Activated CD4-positive, alpha-beta memory T cell treated with anti-CD3 and anti-CD28 coated beads for 36 hours (primary cell): Measurements from ENCODE around the gene BIRC6. TPM values are rescaled to one million over a fixed set of nuclear protein-coding genes. Genes with fewer than 3 reads are reported as not detected.

Experiments used
- CTCF ChIA-PET: fragments of 350-600 bp; sonication (Branson Sonifier 250); formaldehyde crosslinking; loops from one replicate; lab custom pipeline; 2021; ENCODE audit warnings: antibody characterized with exemption, inconsistent platforms; lab: Charles Lee
- POLR2A ChIA-PET: fragments of 350-600 bp; sonication (Branson Sonifier 250); formaldehyde crosslinking; loops from one replicate; lab custom pipeline; 2021; ENCODE audit warnings: antibody characterized with exemption; lab: Charles Lee
- DNase-seq: peaks from one replicate; pipeline ENCODE4 v3.0.0-alpha.2; 2020
- H3K27ac Mint-ChIP-seq: one replicate; pipeline ENCODE4 v1.8.0; 2021; ENCODE audit warnings: mixed read lengths
- H3K27me3 Mint-ChIP-seq: one replicate; pipeline ENCODE4 v1.8.0; 2021; ENCODE audit warnings: mixed read lengths
- H3K36me3 Mint-ChIP-seq: one replicate; pipeline ENCODE4 v1.8.0; 2021; ENCODE audit warnings: mixed read lengths
- H3K4me1 Mint-ChIP-seq: one replicate; pipeline ENCODE4 v1.8.0; 2021; ENCODE audit warnings: low read depth, mixed read lengths
- H3K4me3 Mint-ChIP-seq: one replicate; pipeline ENCODE4 v1.8.0; 2021; ENCODE audit warnings: mild to moderate bottlenecking, mixed read lengths
- H3K9me3 Mint-ChIP-seq: one replicate; pipeline ENCODE4 v1.8.0; 2021; ENCODE audit warnings: mixed read lengths
- intact Hi-C: fragments of 100-400 bp; cut with micrococcal nuclease; formaldehyde crosslinking; loops from one replicate; pipeline ENCODE4 v1.15.1; 2023
- total RNA-seq, 2 experiments: library from RNA; stranded (reverse); gene quantifications; one replicate each; pipeline ENCODE4 v1.2.3, GENCODE V29; 2021

The BIRC6 gene
- total RNA-seq, 2 experiments from 2014 or later, result 58.2 to 62.4 TPM

- no peak for DNase-seq
- Mint-ChIP-seq H3K27me3 (no peaks in the 10 kb centered on the region), H3K27ac (no peak overlapping the region), H3K4me3 (no peak overlapping the region), H3K36me3 (peaks cover 21% of the 10 kb centered on the region), H3K4me1 (peaks cover 52% of the 10 kb centered on the region), H3K9me3 (no peaks in the 10 kb centered on the region)
- POLR2A ChIA-PET, result no interaction called here
- CTCF ChIA-PET, result no interaction called here
- intact Hi-C loops, result no loop called here
Measured at GRCh38 chr2:32424739-32425138, 67.9 kb downstream of the BIRC6 start.

DNA sequence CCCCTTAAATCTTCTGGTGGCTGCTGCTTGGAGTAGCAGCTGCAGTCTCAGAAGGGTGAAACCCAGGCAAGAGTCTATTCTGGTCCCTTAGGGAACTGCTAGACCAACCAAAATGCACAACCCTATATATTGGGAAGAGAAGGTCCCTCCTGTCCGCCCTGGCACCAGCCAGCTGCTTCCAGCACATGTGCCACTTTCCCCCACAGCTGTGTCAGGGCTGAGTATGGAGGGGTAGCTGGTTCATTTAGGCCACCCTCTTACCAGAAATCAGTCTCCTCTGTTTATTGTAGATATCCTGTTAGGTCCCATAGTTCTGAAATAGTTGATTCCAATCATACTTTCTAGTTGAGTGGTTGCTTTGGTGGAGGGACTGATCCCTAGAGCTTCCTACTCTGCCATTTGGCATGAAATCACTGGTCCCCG is 68.9 kb downstream of the BIRC6 start:
- no peak overlapping the region for H3K4me3 Mint-ChIP-seq
- peaks cover 23% of the 10 kb centered on the region for H3K36me3 Mint-ChIP-seq
- CTCF ChIA-PET, result no interaction called here
- peaks cover 51% of the 10 kb centered on the region for H3K4me1 Mint-ChIP-seq
- POLR2A ChIA-PET, result no interaction called here
- intact Hi-C loops, result no loop called here
- no peaks in the 10 kb centered on the region for H3K9me3 Mint-ChIP-seq
- DNase-seq, result peak; percentile 14
- H3K27me3 Mint-ChIP-seq, result no peaks in the 10 kb centered on the region
- peak overlapping the region; percentile 57 for H3K27ac Mint-ChIP-seq

DNA sequence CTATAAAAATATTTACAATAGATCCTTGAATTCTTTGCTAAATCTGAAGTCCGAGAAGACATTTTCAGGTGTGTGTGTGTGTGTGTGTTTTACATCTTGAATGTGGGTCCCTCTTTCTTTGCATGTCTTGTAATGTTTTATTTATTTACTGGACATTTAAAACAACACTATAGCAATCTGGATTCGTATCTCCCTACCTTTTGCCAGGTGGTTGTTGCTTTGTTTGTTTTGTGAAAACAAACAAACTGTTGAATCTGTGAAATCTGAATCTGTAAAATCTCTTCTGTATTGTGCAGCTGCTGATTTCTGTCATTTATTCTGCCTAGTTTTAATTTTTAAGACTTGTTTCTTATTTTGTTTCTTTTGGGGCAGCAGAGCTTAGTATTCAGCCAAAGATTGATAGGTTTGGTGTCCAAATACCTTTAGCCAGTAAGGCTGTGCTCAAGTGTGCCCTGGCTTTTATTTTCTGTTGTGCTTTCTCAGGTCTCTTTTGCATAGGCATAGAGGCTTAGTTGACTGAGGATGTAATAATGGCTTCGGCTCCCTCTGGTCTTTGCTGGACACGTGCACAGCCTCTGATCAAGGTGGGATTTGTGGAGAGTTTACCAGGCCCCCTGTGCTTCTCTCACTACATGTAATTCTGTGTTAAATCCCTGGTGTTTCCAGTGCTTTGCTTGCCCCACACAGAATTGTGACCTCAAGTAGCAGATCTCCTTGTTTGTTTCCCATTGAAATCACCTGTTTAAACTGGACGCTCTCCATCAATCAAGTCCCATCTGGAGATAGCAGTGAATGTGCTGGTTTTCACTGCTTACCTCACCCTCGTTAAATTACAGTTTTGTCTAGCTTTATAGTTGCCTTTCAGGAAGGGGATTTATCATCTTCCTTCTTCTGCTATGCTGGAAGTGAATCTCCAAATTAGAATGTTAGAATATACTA is 71.1 kb downstream of the BIRC6 start:
- H3K27ac Mint-ChIP-seq, result no peak overlapping the region

DNA sequence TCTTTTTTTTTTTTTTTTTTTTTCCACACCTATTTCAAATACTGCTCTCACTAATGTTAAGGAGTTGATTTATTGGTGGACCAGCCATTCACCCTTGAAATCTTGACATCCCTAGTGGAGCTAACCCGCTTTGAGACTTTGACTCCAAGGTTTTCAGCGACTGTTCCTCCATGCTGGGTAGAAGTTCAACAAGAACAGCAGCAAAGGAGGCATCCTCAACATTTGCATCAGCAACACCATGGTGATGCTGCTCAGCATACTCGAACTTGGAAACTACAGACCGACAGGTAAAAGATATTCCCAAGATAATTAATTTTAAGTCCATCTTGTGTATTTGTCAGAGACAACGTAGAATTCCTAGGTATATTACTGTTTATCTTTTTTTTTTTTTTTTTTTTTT is 74.0 kb downstream of the BIRC6 start:
- intact Hi-C loops, result no loop called here
- ChIA-PET CTCF (no interaction called here), POLR2A (no interaction called here)
- no peaks in the 10 kb centered on the region for H3K9me3 Mint-ChIP-seq
- no peaks in the 10 kb centered on the region for H3K27me3 Mint-ChIP-seq
- peaks cover 19% of the 10 kb centered on the region for H3K4me1 Mint-ChIP-seq
- H3K4me3 Mint-ChIP-seq, result no peak overlapping the region
- H3K36me3 Mint-ChIP-seq, result peaks cover 21% of the 10 kb centered on the region
- DNase-seq, result no peak
- no peak overlapping the region for H3K27ac Mint-ChIP-seq

More for the DNA sequence above, 71.1 kb downstream of the BIRC6 start:
- Mint-ChIP-seq H3K4me1 (peaks cover 38% of the 10 kb centered on the region), H3K36me3 (peaks cover 22% of the 10 kb centered on the region), H3K27me3 (no peaks in the 10 kb centered on the region), H3K4me3 (no peak overlapping the region), H3K9me3 (no peaks in the 10 kb centered on the region)
- intact Hi-C loops, result no loop called here
- no peak for DNase-seq
- ChIA-PET POLR2A (no interaction called here), CTCF (interaction anchor here (0.6 kb wide), 1 partner anchor 12 kb away, joined by 3 read pairs; no protein-coding TSS in a partner anchor)

- CTCF ChIA-PET, result no interaction called here
- Mint-ChIP-seq H3K36me3 (peaks cover 37% of the 10 kb centered on the region), H3K27me3 (no peaks in the 10 kb centered on the region), H3K9me3 (no peaks in the 10 kb centered on the region), H3K4me3 (no peak overlapping the region), H3K4me1 (no peaks in the 10 kb centered on the region), H3K27ac (peak overlapping the region; percentile 42)
- DNase-seq, result no peak
- intact Hi-C loops, result no loop called here
- POLR2A ChIA-PET, result no interaction called here
Measured at GRCh38 chr2:32436150-32436549, 79.3 kb downstream of the BIRC6 start.

DNA sequence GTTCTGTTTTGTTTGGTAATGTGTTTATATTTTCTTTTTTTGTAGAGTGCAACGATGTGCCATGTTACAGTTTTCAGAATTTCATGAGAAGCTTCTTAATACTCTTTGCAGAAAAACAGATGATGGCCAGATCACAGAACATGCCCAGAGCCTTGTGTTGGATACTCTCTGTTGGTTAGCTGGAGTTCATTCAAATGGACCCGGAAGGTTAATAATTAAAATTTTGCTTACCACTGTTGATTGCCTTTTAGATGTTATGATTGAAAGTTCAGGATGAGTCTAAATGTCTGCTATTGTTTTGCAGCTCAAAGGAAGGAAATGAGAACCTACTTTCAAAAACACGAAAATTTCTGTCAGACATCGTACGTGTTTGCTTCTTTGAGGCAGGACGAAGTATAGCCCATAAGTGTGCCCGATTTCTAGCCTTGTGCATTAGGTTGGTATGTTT is 85.2 kb downstream of the BIRC6 start:
- no peak overlapping the region for H3K27ac Mint-ChIP-seq
- POLR2A ChIA-PET, result no interaction called here
- H3K27me3 Mint-ChIP-seq, result no peaks in the 10 kb centered on the region
- H3K4me1 Mint-ChIP-seq, result no peaks in the 10 kb centered on the region
- H3K4me3 Mint-ChIP-seq, result no peak overlapping the region
- CTCF ChIA-PET, result interaction anchor here (0.7 kb wide), 1 partner anchor 171 kb away, joined by 3 read pairs; no protein-coding TSS in a partner anchor
- H3K36me3 Mint-ChIP-seq, result peaks cover 50% of the 10 kb centered on the region
- no peaks in the 10 kb centered on the region for H3K9me3 Mint-ChIP-seq
- DNase-seq, result no peak
- intact Hi-C loops, result no loop called here

DNA sequence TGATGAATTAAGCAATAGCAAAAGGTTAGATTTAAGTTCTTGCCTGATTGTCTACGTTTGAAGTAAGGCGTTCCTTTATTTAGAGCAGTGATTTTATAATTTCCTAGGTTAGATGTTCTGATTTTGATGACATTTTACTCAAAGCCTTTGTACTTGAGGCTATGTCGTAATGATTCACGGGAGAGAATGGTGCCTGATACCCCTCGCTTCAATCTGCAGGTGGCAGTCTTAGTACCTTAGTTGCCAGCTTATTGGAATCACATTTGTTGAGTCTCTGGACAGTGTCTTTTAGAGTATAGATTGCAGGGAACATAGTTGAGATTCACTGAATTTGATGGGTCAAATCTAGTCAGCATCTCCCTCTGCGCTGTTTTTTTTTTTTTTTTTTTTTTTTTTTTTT is 89.5 kb downstream of the BIRC6 start:
- no peak for DNase-seq
- peaks cover 45% of the 10 kb centered on the region for H3K36me3 Mint-ChIP-seq
- intact Hi-C loops, result no loop called here
- CTCF ChIA-PET, result no interaction called here
- H3K9me3 Mint-ChIP-seq, result no peaks in the 10 kb centered on the region
- POLR2A ChIA-PET, result no interaction called here
- H3K27me3 Mint-ChIP-seq, result no peaks in the 10 kb centered on the region
- H3K4me3 Mint-ChIP-seq, result no peak overlapping the region
- no peak overlapping the region for H3K27ac Mint-ChIP-seq
- H3K4me1 Mint-ChIP-seq, result no peaks in the 10 kb centered on the region

GRCh38 chr2:32450851-32451250 is 94.0 kb downstream of the BIRC6 start:
- H3K27me3 Mint-ChIP-seq, result no peaks in the 10 kb centered on the region
- intact Hi-C loops, result no loop called here
- H3K9me3 Mint-ChIP-seq, result no peaks in the 10 kb centered on the region
- ChIA-PET POLR2A (no interaction called here), CTCF (no interaction called here)
- H3K27ac Mint-ChIP-seq, result no peak overlapping the region
- H3K36me3 Mint-ChIP-seq, result peaks cover 31% of the 10 kb centered on the region
- no peaks in the 10 kb centered on the region for H3K4me1 Mint-ChIP-seq
- no peak for DNase-seq
- H3K4me3 Mint-ChIP-seq, result no peak overlapping the region

- no peak overlapping the region for H3K27ac Mint-ChIP-seq
- ChIA-PET CTCF (interaction anchor here (0.6 kb wide), 1 partner anchor 154 kb away, joined by 3 read pairs; no protein-coding TSS in a partner anchor), POLR2A (no interaction called here)
- intact Hi-C loops, result no loop called here
- no peak for DNase-seq
- H3K36me3 Mint-ChIP-seq, result peaks cover 34% of the 10 kb centered on the region
- no peak overlapping the region for H3K4me3 Mint-ChIP-seq
- no peaks in the 10 kb centered on the region for H3K9me3 Mint-ChIP-seq
- H3K27me3 Mint-ChIP-seq, result no peaks in the 10 kb centered on the region
- no peaks in the 10 kb centered on the region for H3K4me1 Mint-ChIP-seq
Measured at GRCh38 chr2:32452338-32453064, 95.7 kb downstream of the BIRC6 start.

DNA sequence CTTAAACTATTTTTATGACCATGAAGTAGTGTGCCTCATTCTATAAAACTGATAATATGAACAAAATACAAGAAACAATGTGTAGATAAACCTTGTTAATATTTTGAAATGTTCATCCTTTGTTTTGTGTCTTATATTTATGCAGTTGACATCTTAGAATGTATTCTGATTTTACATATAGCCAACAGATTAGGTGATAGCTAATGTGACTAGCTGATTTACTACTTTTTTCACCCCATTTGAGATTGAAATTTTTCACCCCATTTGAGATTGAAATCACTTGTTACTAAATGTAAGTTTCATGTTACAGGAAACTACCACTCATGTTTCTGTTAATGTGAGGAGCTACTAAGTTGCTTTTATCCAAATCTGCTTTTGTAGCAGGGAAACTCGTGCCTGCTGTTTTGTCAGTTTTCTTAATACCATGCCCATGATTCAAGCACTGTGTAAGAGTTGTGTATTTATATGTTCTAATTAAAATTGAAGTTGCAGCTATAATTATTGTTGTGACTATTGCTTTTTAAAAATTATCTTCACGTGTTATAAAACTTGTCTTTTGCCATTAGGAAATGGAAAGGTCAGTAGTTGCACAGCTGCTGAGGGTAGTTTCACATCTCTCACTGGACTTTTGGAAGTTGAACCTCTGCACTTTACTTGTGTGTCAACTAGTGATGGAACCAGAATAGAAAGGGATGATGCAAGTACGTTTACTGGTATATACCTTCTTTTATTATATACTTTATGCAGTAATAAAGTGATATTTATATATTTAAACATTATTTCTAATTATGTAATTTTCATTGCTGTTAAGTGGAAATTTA is 96.6 kb downstream of the BIRC6 start:
- ChIA-PET CTCF (interaction anchor here (0.6 kb wide), 1 partner anchor 155 kb away, joined by 3 read pairs; no protein-coding TSS in a partner anchor), POLR2A (no interaction called here)
- Mint-ChIP-seq H3K36me3 (peaks cover 38% of the 10 kb centered on the region), H3K27ac (no peak overlapping the region), H3K9me3 (no peaks in the 10 kb centered on the region), H3K27me3 (no peaks in the 10 kb centered on the region), H3K4me1 (no peaks in the 10 kb centered on the region), H3K4me3 (no peak overlapping the region)
- intact Hi-C loops, result no loop called here
- DNase-seq, result no peak

DNA sequence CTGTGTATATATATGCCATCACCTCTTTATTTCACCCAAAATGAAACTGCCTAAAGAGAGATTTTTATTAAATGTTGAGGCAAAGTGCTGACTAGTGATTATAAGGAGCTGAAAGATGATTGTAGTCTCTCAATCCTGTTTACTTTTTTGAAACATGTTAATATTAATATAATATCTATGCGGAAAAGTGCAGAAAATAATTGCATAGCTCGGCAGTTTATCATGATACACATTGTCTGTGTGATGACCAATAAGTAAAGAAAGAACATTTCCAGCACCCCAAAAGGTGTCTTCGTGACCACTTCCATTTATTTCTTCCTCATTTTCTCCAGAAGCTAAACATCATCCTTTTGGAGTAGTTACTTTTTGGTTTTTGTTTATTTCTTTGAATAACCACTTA is 99.0 kb downstream of the BIRC6 start:
- Mint-ChIP-seq H3K4me3 (no peak overlapping the region), H3K9me3 (no peaks in the 10 kb centered on the region), H3K27me3 (no peaks in the 10 kb centered on the region), H3K27ac (no peak overlapping the region), H3K4me1 (peaks cover 2% of the 10 kb centered on the region), H3K36me3 (peaks cover 29% of the 10 kb centered on the region)
- POLR2A ChIA-PET, result no interaction called here
- CTCF ChIA-PET, result no interaction called here
- DNase-seq, result no peak
- intact Hi-C loops, result no loop called here

- peaks cover 27% of the 10 kb centered on the region for H3K36me3 Mint-ChIP-seq
- no peaks in the 10 kb centered on the region for H3K27me3 Mint-ChIP-seq
- intact Hi-C loops, result no loop called here
- ChIA-PET CTCF (no interaction called here), POLR2A (no interaction called here)
- H3K9me3 Mint-ChIP-seq, result no peaks in the 10 kb centered on the region
- DNase-seq, result no peak
- no peak overlapping the region for H3K4me3 Mint-ChIP-seq
- H3K27ac Mint-ChIP-seq, result no peak overlapping the region
- peaks cover 2% of the 10 kb centered on the region for H3K4me1 Mint-ChIP-seq
Measured at GRCh38 chr2:32456808-32457207, 100.0 kb downstream of the BIRC6 start.
